ENCODE data around the gene PRKCE. TPM values are rescaled to one million over a fixed set of nuclear protein-coding genes. Genes with fewer than 3 reads are reported as not detected.

The PRKCE gene
- polyA plus RNA-seq, 2 donors, result 2.6 to 2.9 TPM

DNA sequence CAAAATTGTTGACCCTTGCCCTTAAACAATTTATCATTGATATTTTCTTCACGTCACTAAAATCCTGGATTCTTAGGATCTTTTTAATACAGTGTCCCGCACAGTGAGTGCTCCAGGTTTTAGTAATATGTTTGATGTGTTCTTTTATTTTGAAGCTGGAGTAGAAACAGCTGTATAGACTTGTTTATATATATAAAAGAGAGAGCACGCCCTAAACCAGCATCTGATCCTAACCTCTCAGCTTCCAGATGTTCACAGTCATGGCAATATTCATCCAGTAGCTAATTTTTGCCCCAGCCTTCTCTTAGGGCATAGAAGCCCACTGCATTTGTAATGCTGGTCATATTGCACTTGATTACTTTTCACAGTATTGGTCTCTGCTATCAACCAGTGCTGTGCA lies 475.7 kb downstream of the PRKCE start:
- Histone ChIP-seq H3K9me3 (ENCODE audit: control insufficient read depth in 2 of 2, insufficient read depth in 1 of 2, low read depth in 1 of 2, low read length in 1 of 2) (no peaks in the 10 kb centered on the region), H3K4me1 (ENCODE audit: control insufficient read depth in 2 of 2, insufficient read depth in 2 of 2, low read length in 1 of 2) (peaks cover 0 to 4% of the 10 kb centered on the region in 2 donors), H3K27ac (ENCODE audit: low read depth in 2 of 2, low read length in 1 of 2) (no peak overlapping the region), H3K4me3 (ENCODE audit: low read depth in 1 of 2, low read length in 2 of 2) (no peak overlapping the region), H3K27me3 (ENCODE audit: control insufficient read depth in 1 of 2, insufficient read depth in 2 of 2, low read length in 2 of 2) (no peaks in the 10 kb centered on the region), H3K36me3 (ENCODE audit: control insufficient read depth in 2 of 2, insufficient read depth in 2 of 2, low read length in 1 of 2) (no peaks in the 10 kb centered on the region)
- 71 to 77% methylated on average over 3 of the region's 3 CpGs for WGBS, 2 donors

- H3K4me1 ChIP-seq (ENCODE audit: control insufficient read depth in 2 of 2, insufficient read depth in 2 of 2, low read length in 1 of 2), result peaks cover 2 to 10% of the 10 kb centered on the region in 2 donors
Measured at GRCh38 chr2:46130511-46130910, 479.0 kb downstream of the PRKCE start.

DNA sequence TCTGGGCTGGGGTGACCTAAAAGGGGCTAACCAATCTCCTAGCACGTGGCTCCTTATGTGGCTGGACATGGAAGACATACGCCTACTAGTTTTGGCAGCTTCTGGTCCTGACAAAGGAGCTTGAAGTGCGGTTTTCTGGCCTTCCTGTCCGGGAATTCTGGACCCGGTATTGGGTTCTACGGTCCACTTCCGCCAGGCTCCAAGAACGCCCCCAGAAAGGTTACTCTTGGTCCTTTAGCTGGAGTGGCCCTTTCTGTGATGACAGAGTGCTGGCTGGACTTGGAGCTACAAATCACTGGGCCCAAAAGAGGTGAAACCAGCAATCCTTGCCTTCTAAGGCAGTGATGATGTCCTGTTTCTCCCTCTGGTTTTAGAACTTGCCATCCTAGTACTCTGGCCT lies 481.5 kb downstream of the PRKCE start:
- no peak overlapping the region for H3K4me3 ChIP-seq (ENCODE audit: low read depth in 1 of 2, low read length in 2 of 2)
- no peaks in the 10 kb centered on the region for H3K36me3 ChIP-seq (ENCODE audit: control insufficient read depth in 2 of 2, insufficient read depth in 2 of 2, low read length in 1 of 2)
- H3K27me3 ChIP-seq (ENCODE audit: control insufficient read depth in 1 of 2, insufficient read depth in 2 of 2, low read length in 2 of 2), result no peaks in the 10 kb centered on the region
- no peaks in the 10 kb centered on the region for H3K9me3 ChIP-seq (ENCODE audit: control insufficient read depth in 2 of 2, insufficient read depth in 1 of 2, low read depth in 1 of 2, low read length in 1 of 2)
- H3K27ac ChIP-seq (ENCODE audit: low read depth in 2 of 2, low read length in 1 of 2), result no peak overlapping the region
- 95 to 97% methylated on average over 8 of the region's 8 CpGs for WGBS, 2 donors
- H3K4me1 ChIP-seq (ENCODE audit: control insufficient read depth in 2 of 2, insufficient read depth in 2 of 2, low read length in 1 of 2), result peaks cover 2 to 6% of the 10 kb centered on the region in 2 donors

More at GRCh38 chr2:46130511-46130910, 479.0 kb downstream of the PRKCE start:
- Histone ChIP-seq H3K9me3 (ENCODE audit: control insufficient read depth in 2 of 2, insufficient read depth in 1 of 2, low read depth in 1 of 2, low read length in 1 of 2) (no peaks in the 10 kb centered on the region), H3K36me3 (ENCODE audit: control insufficient read depth in 2 of 2, insufficient read depth in 2 of 2, low read length in 1 of 2) (no peaks in the 10 kb centered on the region), H3K4me3 (ENCODE audit: low read depth in 1 of 2, low read length in 2 of 2) (no peak overlapping the region), H3K27me3 (ENCODE audit: control insufficient read depth in 1 of 2, insufficient read depth in 2 of 2, low read length in 2 of 2) (no peaks in the 10 kb centered on the region), H3K27ac (ENCODE audit: low read depth in 2 of 2, low read length in 1 of 2) (no peak overlapping the region)
- WGBS, 2 donors, result 91 to 95% methylated on average over 4 of the region's 4 CpGs

- WGBS, 2 donors, result 34 to 48% methylated on average over 8 of the region's 8 CpGs
- Histone ChIP-seq H3K27me3 (ENCODE audit: control insufficient read depth in 1 of 2, insufficient read depth in 2 of 2, low read length in 2 of 2) (no peaks in the 10 kb centered on the region), H3K36me3 (ENCODE audit: control insufficient read depth in 2 of 2, insufficient read depth in 2 of 2, low read length in 1 of 2) (no peaks in the 10 kb centered on the region), H3K9me3 (ENCODE audit: control insufficient read depth in 2 of 2, insufficient read depth in 1 of 2, low read depth in 1 of 2, low read length in 1 of 2) (no peaks in the 10 kb centered on the region), H3K27ac (ENCODE audit: low read depth in 2 of 2, low read length in 1 of 2) (peak overlapping the region; percentile 8 to 79), H3K4me1 (ENCODE audit: control insufficient read depth in 2 of 2, insufficient read depth in 2 of 2, low read length in 1 of 2) (peaks cover 2 to 6% of the 10 kb centered on the region in 2 donors), H3K4me3 (ENCODE audit: low read depth in 1 of 2, low read length in 2 of 2) (no peak overlapping the region)
Measured at GRCh38 chr2:46134531-46135227, 483.2 kb downstream of the PRKCE start.

GRCh38 chr2:46135228-46135855 lies 483.9 kb downstream of the PRKCE start:
- H3K4me3 ChIP-seq (ENCODE audit: low read depth in 1 of 2, low read length in 2 of 2), result no peak overlapping the region
- peak overlapping the region in 1 of 2 donors; percentile 8 for H3K27ac ChIP-seq (ENCODE audit: low read depth in 2 of 2, low read length in 1 of 2)
- H3K27me3 ChIP-seq (ENCODE audit: control insufficient read depth in 1 of 2, insufficient read depth in 2 of 2, low read length in 2 of 2), result no peaks in the 10 kb centered on the region
- WGBS, 2 donors, result 71 to 78% methylated on average over 4 of the region's 4 CpGs
- H3K36me3 ChIP-seq (ENCODE audit: control insufficient read depth in 2 of 2, insufficient read depth in 2 of 2, low read length in 1 of 2), result no peaks in the 10 kb centered on the region
- H3K9me3 ChIP-seq (ENCODE audit: control insufficient read depth in 2 of 2, insufficient read depth in 1 of 2, low read depth in 1 of 2, low read length in 1 of 2), result no peaks in the 10 kb centered on the region
- H3K4me1 ChIP-seq (ENCODE audit: control insufficient read depth in 2 of 2, insufficient read depth in 2 of 2, low read length in 1 of 2), result peaks cover 2 to 6% of the 10 kb centered on the region in 2 donors

GRCh38 chr2:46135958-46136357 lies 484.5 kb downstream of the PRKCE start:
- Histone ChIP-seq H3K27me3 (ENCODE audit: control insufficient read depth in 1 of 2, insufficient read depth in 2 of 2, low read length in 2 of 2) (no peaks in the 10 kb centered on the region), H3K27ac (ENCODE audit: low read depth in 2 of 2, low read length in 1 of 2) (no peak overlapping the region)

DNA sequence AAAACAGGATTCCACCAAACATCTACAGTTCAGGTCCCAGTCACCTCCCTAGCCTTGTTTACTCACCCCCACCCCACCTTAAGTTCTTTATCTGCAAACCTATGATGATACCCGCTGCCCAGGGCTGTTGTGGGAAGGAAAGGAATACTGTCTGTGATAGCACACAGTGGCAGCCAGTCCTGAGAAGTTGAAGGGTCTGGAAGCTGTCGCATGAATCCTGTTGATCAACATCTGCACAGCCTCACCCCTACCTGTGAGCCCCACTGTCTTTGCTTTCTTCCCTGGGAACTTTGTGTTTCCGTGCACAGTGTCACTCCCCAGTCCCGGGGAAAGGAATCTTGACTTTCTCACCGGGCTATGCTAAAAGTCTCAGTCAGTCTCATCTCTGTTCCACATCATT lies 485.0 kb downstream of the PRKCE start:
- no peaks in the 10 kb centered on the region for H3K36me3 ChIP-seq (ENCODE audit: control insufficient read depth in 2 of 2, insufficient read depth in 2 of 2, low read length in 1 of 2)
- 91 to 94% methylated on average over 5 of the region's 5 CpGs for WGBS, 2 donors
- no peaks in the 10 kb centered on the region for H3K27me3 ChIP-seq (ENCODE audit: control insufficient read depth in 1 of 2, insufficient read depth in 2 of 2, low read length in 2 of 2)
- H3K4me1 ChIP-seq (ENCODE audit: control insufficient read depth in 2 of 2, insufficient read depth in 2 of 2, low read length in 1 of 2), result peaks cover 2 to 6% of the 10 kb centered on the region in 2 donors
- no peak overlapping the region for H3K4me3 ChIP-seq (ENCODE audit: low read depth in 1 of 2, low read length in 2 of 2)
- H3K9me3 ChIP-seq (ENCODE audit: control insufficient read depth in 2 of 2, insufficient read depth in 1 of 2, low read depth in 1 of 2, low read length in 1 of 2), result no peaks in the 10 kb centered on the region
- H3K27ac ChIP-seq (ENCODE audit: low read depth in 2 of 2, low read length in 1 of 2), result no peak overlapping the region

More at GRCh38 chr2:46135958-46136357, 484.5 kb downstream of the PRKCE start:
- H3K36me3 ChIP-seq (ENCODE audit: control insufficient read depth in 2 of 2, insufficient read depth in 2 of 2, low read length in 1 of 2), result no peaks in the 10 kb centered on the region
- no peak overlapping the region for H3K4me3 ChIP-seq (ENCODE audit: low read depth in 1 of 2, low read length in 2 of 2)
- peaks cover 2 to 6% of the 10 kb centered on the region in 2 donors for H3K4me1 ChIP-seq (ENCODE audit: control insufficient read depth in 2 of 2, insufficient read depth in 2 of 2, low read length in 1 of 2)
- H3K9me3 ChIP-seq (ENCODE audit: control insufficient read depth in 2 of 2, insufficient read depth in 1 of 2, low read depth in 1 of 2, low read length in 1 of 2), result no peaks in the 10 kb centered on the region
- WGBS, 2 donors, result 76 to 79% methylated on average over 6 of the region's 6 CpGs

- Histone ChIP-seq H3K4me1 (ENCODE audit: control insufficient read depth in 2 of 2, insufficient read depth in 2 of 2, low read length in 1 of 2) (peaks cover 5 to 6% of the 10 kb centered on the region in 2 donors), H3K36me3 (ENCODE audit: control insufficient read depth in 2 of 2, insufficient read depth in 2 of 2, low read length in 1 of 2) (no peaks in the 10 kb centered on the region), H3K4me3 (ENCODE audit: low read depth in 1 of 2, low read length in 2 of 2) (no peak overlapping the region), H3K9me3 (ENCODE audit: control insufficient read depth in 2 of 2, insufficient read depth in 1 of 2, low read depth in 1 of 2, low read length in 1 of 2) (no peaks in the 10 kb centered on the region), H3K27me3 (ENCODE audit: control insufficient read depth in 1 of 2, insufficient read depth in 2 of 2, low read length in 2 of 2) (no peaks in the 10 kb centered on the region), H3K27ac (ENCODE audit: low read depth in 2 of 2, low read length in 1 of 2) (no peak overlapping the region)
- 91 to 94% methylated on average over 2 of the region's 2 CpGs for WGBS, 2 donors
Measured at GRCh38 chr2:46136953-46137352, 485.5 kb downstream of the PRKCE start.

DNA sequence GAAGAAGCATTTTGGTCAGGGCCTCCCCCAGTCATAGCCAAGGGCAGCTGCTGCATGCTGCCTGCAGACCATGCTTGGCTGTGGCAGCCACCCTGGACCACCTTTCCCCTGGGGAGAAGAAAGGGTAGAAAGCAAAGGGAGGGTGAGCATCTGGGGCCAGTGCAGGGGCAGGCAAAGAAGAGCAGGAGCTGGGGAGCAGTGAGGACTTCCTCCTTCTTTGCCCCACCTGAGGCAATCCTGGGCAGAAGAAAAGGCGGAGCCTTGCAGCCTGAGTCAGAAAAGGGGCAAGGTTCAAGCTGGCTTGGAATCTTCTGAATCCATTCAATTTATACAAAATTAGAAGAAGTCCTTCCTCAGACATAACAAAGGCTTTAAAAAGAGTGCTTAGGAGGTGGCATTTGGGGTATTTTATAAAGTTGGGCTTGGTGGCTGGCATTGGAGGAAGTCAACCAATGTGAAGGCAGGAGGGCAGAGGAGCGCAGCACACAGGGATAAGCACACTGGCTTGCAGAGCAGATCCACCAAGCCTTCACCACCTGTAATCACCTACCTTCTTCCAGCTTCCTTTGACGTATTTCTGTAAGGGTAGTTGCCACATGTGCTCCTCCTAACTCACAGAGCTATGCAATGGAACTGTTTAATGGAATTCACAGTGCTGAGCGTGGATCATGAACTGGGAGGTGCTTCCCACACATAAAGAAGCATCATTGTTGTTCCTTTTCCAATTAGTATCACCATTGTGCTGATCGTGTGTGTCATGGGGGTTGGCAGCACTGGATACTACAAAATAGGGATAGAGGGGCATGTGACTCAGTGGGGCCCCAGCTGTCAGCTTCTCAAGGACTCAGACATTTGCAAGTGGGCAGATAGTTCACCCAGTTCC lies 491.3 kb downstream of the PRKCE start:
- Histone ChIP-seq H3K4me3 (ENCODE audit: low read depth in 1 of 2, low read length in 2 of 2) (no peak overlapping the region), H3K4me1 (ENCODE audit: control insufficient read depth in 2 of 2, insufficient read depth in 2 of 2, low read length in 1 of 2) (peaks cover 5 to 7% of the 10 kb centered on the region in 2 donors), H3K27me3 (ENCODE audit: control insufficient read depth in 1 of 2, insufficient read depth in 2 of 2, low read length in 2 of 2) (no peaks in the 10 kb centered on the region), H3K36me3 (ENCODE audit: control insufficient read depth in 2 of 2, insufficient read depth in 2 of 2, low read length in 1 of 2) (peaks cover 0 to 2% of the 10 kb centered on the region in 2 donors), H3K27ac (ENCODE audit: low read depth in 2 of 2, low read length in 1 of 2) (no peak overlapping the region), H3K9me3 (ENCODE audit: control insufficient read depth in 2 of 2, insufficient read depth in 1 of 2, low read depth in 1 of 2, low read length in 1 of 2) (no peaks in the 10 kb centered on the region)
- WGBS, 2 donors, result 86 to 88% methylated on average over 5 of the region's 5 CpGs

All from esophagus (tissue), 2 donors.